Liver (tissue), 3 donors: ENCODE data around the gene SLC43A3.

Experiments used
- FOXA2 ChIP-seq: IDR thresholded peaks from 2 replicates; pipeline ENCODE4 v1.6.1; 2016; ENCODE audit warnings: antibody characterized with exemption
- GABPA ChIP-seq, 2 donors: IDR thresholded peaks in 1 of 2; conservative IDR thresholded peaks in 1 of 2; 2 replicates each; pipeline ENCODE4 v1.6.1; 2016; ENCODE audit warnings: antibody characterized with exemption in 2 of 2, mild to moderate bottlenecking in 1 of 2, moderate library complexity in 1 of 2
- HNF4G ChIP-seq: IDR thresholded peaks from 2 replicates; pipeline ENCODE4 v1.6.1; 2016; ENCODE audit warnings: antibody characterized with exemption
- JUND ChIP-seq, 2 donors: IDR thresholded peaks; 2 replicates each; pipeline ENCODE4 v1.6.1; 2016; ENCODE audit warnings: antibody characterized with exemption in 2 of 2
- NR2F2 ChIP-seq: IDR thresholded peaks from 2 replicates; pipeline ENCODE4 v1.6.1; 2016; ENCODE audit warnings: antibody characterized with exemption
- RAD21 ChIP-seq, 2 donors: IDR thresholded peaks; 2 replicates each; pipeline ENCODE4 v1.6.1; 2016; ENCODE audit warnings: antibody characterized with exemption in 2 of 2, mild to moderate bottlenecking in 2 of 2
- SP1 ChIP-seq: IDR thresholded peaks from 2 replicates; pipeline ENCODE4 v1.6.1; 2018; ENCODE audit warnings: antibody characterized with exemption, mild to moderate bottlenecking
- TAF1 ChIP-seq: conservative IDR thresholded peaks from 2 replicates; pipeline ENCODE4 v1.6.1; 2016; ENCODE audit warnings: antibody characterized with exemption, mild to moderate bottlenecking
- YY1 ChIP-seq: IDR thresholded peaks from 2 replicates; pipeline ENCODE4 v1.6.1; 2016; ENCODE audit warnings: antibody characterized with exemption, mild to moderate bottlenecking
- TF ChIP-seq, protein P1 (sequence below): fragments of 150-350 bp; IDR thresholded peaks from 2 replicates; pipeline ENCODE4 v1.5.1; 2017; ENCODE audit warnings: improper control_type of control experiment, low read depth, low read length; ENCODE audit not compliant: missing input control
- TF ChIP-seq, protein P2 (sequence below): IDR thresholded peaks from 2 replicates; pipeline ENCODE4 v1.6.1; 2016; ENCODE audit warnings: antibody characterized with exemption
- TF ChIP-seq, protein P3 (sequence below): IDR thresholded peaks from 2 replicates; pipeline ENCODE4 v1.6.1; 2016; ENCODE audit warnings: antibody characterized with exemption, mild to moderate bottlenecking
- TF ChIP-seq, protein P4 (sequence below): IDR thresholded peaks from 2 replicates; pipeline ENCODE4 v1.6.1; 2016; ENCODE audit warnings: antibody characterized with exemption
- TF ChIP-seq, protein P5 (sequence below): IDR thresholded peaks from 2 replicates; pipeline ENCODE4 v1.6.1; 2016; ENCODE audit warnings: antibody characterized with exemption
- donor health status: healthy.
- donor health status: healthy.

DNA sequence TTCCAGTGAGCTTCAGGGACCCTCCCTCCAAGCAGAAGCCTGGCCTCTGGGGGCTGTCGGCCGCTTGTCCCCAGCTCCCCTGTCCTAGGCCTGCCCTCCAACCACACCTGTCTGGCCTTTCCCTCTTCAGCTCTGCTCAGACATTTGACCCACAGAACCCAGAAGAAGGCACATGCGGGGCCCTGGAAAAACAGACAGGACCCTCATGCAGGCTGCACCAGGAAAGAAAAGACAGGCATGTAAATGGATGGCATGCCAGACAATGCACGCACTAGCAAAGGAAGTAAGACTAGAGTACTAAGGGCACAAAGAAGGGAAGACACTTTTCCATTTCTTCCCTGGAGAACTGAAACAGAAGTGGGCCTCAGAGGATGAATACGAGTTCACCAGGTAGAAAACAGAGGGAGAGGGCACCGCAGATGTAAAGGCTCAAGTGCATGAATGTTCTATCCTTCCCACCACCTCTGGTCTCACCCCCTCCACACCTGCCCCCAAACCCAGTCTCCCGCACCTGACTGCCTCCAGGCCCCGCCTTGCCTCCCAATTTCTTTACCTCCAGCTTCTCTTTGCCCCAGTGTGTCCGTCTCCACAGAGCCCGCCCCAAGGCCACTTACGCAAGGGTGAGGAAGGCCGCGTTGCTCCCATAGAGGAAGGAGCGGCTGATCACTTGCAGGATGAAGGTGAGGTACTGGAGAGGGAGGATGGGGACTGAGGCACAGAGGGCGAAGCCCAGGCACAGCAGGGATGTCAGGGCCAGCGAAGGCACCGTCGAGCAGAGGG lies 17.4 kb downstream of the SLC43A3 start:
- TF ChIP-seq, protein P1, sequence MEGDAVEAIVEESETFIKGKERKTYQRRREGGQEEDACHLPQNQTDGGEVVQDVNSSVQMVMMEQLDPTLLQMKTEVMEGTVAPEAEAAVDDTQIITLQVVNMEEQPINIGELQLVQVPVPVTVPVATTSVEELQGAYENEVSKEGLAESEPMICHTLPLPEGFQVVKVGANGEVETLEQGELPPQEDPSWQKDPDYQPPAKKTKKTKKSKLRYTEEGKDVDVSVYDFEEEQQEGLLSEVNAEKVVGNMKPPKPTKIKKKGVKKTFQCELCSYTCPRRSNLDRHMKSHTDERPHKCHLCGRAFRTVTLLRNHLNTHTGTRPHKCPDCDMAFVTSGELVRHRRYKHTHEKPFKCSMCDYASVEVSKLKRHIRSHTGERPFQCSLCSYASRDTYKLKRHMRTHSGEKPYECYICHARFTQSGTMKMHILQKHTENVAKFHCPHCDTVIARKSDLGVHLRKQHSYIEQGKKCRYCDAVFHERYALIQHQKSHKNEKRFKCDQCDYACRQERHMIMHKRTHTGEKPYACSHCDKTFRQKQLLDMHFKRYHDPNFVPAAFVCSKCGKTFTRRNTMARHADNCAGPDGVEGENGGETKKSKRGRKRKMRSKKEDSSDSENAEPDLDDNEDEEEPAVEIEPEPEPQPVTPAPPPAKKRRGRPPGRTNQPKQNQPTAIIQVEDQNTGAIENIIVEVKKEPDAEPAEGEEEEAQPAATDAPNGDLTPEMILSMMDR, result no peak
- TF ChIP-seq RAD21 (IDR thresholded peaks at IDR 0.05), result no peak
- no peak for TF ChIP-seq TAF1
- TF ChIP-seq NR2F2, result no peak
- TF ChIP-seq, protein P2, sequence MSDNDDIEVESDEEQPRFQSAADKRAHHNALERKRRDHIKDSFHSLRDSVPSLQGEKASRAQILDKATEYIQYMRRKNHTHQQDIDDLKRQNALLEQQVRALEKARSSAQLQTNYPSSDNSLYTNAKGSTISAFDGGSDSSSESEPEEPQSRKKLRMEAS, result no peak
- TF ChIP-seq, protein P3, sequence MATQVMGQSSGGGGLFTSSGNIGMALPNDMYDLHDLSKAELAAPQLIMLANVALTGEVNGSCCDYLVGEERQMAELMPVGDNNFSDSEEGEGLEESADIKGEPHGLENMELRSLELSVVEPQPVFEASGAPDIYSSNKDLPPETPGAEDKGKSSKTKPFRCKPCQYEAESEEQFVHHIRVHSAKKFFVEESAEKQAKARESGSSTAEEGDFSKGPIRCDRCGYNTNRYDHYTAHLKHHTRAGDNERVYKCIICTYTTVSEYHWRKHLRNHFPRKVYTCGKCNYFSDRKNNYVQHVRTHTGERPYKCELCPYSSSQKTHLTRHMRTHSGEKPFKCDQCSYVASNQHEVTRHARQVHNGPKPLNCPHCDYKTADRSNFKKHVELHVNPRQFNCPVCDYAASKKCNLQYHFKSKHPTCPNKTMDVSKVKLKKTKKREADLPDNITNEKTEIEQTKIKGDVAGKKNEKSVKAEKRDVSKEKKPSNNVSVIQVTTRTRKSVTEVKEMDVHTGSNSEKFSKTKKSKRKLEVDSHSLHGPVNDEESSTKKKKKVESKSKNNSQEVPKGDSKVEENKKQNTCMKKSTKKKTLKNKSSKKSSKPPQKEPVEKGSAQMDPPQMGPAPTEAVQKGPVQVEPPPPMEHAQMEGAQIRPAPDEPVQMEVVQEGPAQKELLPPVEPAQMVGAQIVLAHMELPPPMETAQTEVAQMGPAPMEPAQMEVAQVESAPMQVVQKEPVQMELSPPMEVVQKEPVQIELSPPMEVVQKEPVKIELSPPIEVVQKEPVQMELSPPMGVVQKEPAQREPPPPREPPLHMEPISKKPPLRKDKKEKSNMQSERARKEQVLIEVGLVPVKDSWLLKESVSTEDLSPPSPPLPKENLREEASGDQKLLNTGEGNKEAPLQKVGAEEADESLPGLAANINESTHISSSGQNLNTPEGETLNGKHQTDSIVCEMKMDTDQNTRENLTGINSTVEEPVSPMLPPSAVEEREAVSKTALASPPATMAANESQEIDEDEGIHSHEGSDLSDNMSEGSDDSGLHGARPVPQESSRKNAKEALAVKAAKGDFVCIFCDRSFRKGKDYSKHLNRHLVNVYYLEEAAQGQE, result no peak
- TF ChIP-seq, protein P4, sequence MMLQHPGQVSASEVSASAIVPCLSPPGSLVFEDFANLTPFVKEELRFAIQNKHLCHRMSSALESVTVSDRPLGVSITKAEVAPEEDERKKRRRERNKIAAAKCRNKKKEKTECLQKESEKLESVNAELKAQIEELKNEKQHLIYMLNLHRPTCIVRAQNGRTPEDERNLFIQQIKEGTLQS, result no peak
- no peak for TF ChIP-seq GABPA (IDR thresholded peaks at IDR 0.05 in 1 of 2, conservative IDR thresholded peaks at IDR 0.05 in 1 of 2)
- no peak for TF ChIP-seq HNF4G
- no peak for TF ChIP-seq SP1
- no peak for TF ChIP-seq JUND (IDR thresholded peaks at IDR 0.05)
- no peak for TF ChIP-seq YY1
- no peak for TF ChIP-seq FOXA2
- TF ChIP-seq, protein P5, sequence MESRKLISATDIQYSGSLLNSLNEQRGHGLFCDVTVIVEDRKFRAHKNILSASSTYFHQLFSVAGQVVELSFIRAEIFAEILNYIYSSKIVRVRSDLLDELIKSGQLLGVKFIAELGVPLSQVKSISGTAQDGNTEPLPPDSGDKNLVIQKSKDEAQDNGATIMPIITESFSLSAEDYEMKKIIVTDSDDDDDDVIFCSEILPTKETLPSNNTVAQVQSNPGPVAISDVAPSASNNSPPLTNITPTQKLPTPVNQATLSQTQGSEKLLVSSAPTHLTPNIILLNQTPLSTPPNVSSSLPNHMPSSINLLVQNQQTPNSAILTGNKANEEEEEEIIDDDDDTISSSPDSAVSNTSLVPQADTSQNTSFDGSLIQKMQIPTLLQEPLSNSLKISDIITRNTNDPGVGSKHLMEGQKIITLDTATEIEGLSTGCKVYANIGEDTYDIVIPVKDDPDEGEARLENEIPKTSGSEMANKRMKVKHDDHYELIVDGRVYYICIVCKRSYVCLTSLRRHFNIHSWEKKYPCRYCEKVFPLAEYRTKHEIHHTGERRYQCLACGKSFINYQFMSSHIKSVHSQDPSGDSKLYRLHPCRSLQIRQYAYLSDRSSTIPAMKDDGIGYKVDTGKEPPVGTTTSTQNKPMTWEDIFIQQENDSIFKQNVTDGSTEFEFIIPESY, result no peak
